ENCODE measurements around the gene TSSK1B.

Gene TSSK1B

GRCh38 chr5:113437111-113437510 is 2.3 kb upstream of the TSSK1B start:
- TF ChIP-seq CTCF (IDR thresholded peaks at IDR 0.05; ENCODE audit: low read depth, low read length, missing control alignments): no peak
- DNase-seq (ENCODE audit: low read depth): no peak
- in situ Hi-C loops (cut with HindIII; ENCODE audit: low sequenced_read_pairs): no loop called here
- no peak overlapping the region for H3K4me3 ChIP-seq (ENCODE audit: low read depth, low read length)

- H3K4me3 ChIP-seq (ENCODE audit: low read depth, low read length): no peak overlapping the region
- in situ Hi-C loops (cut with HindIII; ENCODE audit: low sequenced_read_pairs): no loop called here
- no peak for DNase-seq (ENCODE audit: low read depth)
- no peak for TF ChIP-seq CTCF (IDR thresholded peaks at IDR 0.05; ENCODE audit: low read depth, low read length, missing control alignments)
Measured at GRCh38 chr5:113435575-113435974, 786 bp upstream of the TSSK1B start.

- TF ChIP-seq CTCF (IDR thresholded peaks at IDR 0.05; ENCODE audit: low read depth, low read length, missing control alignments): no peak
Measured at GRCh38 chr5:113433862-113434612, 752 bp downstream of the TSSK1B start.

GRCh38 chr5:113433071-113433470 is 1.7 kb downstream of the TSSK1B start:
- TF ChIP-seq CTCF (IDR thresholded peaks at IDR 0.05; ENCODE audit: low read depth, low read length, missing control alignments): no peak
- in situ Hi-C loops (cut with HindIII; ENCODE audit: low sequenced_read_pairs): no loop called here
- no peak for DNase-seq (ENCODE audit: low read depth)
- no peak overlapping the region for H3K4me3 ChIP-seq (ENCODE audit: low read depth, low read length)

More at GRCh38 chr5:113433862-113434612, 752 bp downstream of the TSSK1B start:
- no peak for DNase-seq (ENCODE audit: low read depth)
- no peak overlapping the region for H3K4me3 ChIP-seq (ENCODE audit: low read depth, low read length)
- in situ Hi-C loops (cut with HindIII; ENCODE audit: low sequenced_read_pairs): no loop called here

GRCh38 chr5:113427871-113428574 is 6.8 kb downstream of the TSSK1B start:
- TF ChIP-seq CTCF (IDR thresholded peaks at IDR 0.05; ENCODE audit: low read depth, low read length, missing control alignments): no peak
- in situ Hi-C loops (cut with HindIII; ENCODE audit: low sequenced_read_pairs): no loop called here
- no peak for DNase-seq (ENCODE audit: low read depth)
- no peak overlapping the region for H3K4me3 ChIP-seq (ENCODE audit: low read depth, low read length)

- in situ Hi-C loops (cut with HindIII; ENCODE audit: low sequenced_read_pairs): no loop called here
- no peak for TF ChIP-seq CTCF (IDR thresholded peaks at IDR 0.05; ENCODE audit: low read depth, low read length, missing control alignments)
- DNase-seq (ENCODE audit: low read depth): no peak
- H3K4me3 ChIP-seq (ENCODE audit: low read depth, low read length): no peak overlapping the region
Measured at GRCh38 chr5:113425909-113426308, 8.9 kb downstream of the TSSK1B start.
